Measurements from ENCODE around the gene DMRT1.
"Not testable (repeated sequence)": the region's sequence is repeated elsewhere in the genome, so short reads cannot be mapped to it uniquely, and the experiment has no call there.

DMRT1 gene

GRCh38 chr9:981491-981898, 140.0 kb downstream of the DMRT1 start:
- H3K4me1 ChIP-seq (ENCODE audit: control insufficient read depth in 1 of 2, insufficient read depth in 1 of 2, low read depth in 1 of 2, low read length in 1 of 2), result peaks cover 0 to 4% of the 10 kb centered on the region in 2 experiments
- H3K36me3 ChIP-seq, result no peaks in the 10 kb centered on the region
- H3K9me3 ChIP-seq, result no peaks in the 10 kb centered on the region
- no peak for TF ChIP-seq CTCF (IDR thresholded peaks at IDR 0.05)
- H3K4me3 ChIP-seq (ENCODE audit: low read depth in 1 of 2, low read length in 1 of 2), result no peak overlapping the region
- H3K27me3 ChIP-seq, result peaks cover 100% of the 10 kb centered on the region
- H3K27ac ChIP-seq, result no peak overlapping the region

GRCh38 chr9:982394-983230, 141.1 kb downstream of the DMRT1 start:
- H3K27me3 ChIP-seq, result peaks cover 100% of the 10 kb centered on the region

GRCh38 chr9:994005-994404, 152.5 kb downstream of the DMRT1 start:
- H3K4me1 ChIP-seq (ENCODE audit: control insufficient read depth in 1 of 2, insufficient read depth in 1 of 2, low read depth in 1 of 2, low read length in 1 of 2), result no peaks in the 10 kb centered on the region
- no peak overlapping the region for H3K4me3 ChIP-seq (ENCODE audit: low read depth in 1 of 2, low read length in 1 of 2)
- H3K27me3 ChIP-seq, result peaks cover 90% of the 10 kb centered on the region
- no peak for TF ChIP-seq CTCF (IDR thresholded peaks at IDR 0.05)
- no peaks in the 10 kb centered on the region for H3K9me3 ChIP-seq
- H3K27ac ChIP-seq, result no peak overlapping the region
- H3K36me3 ChIP-seq, result no peaks in the 10 kb centered on the region

More at GRCh38 chr9:982394-983230, 141.1 kb downstream of the DMRT1 start:
- Histone ChIP-seq H3K4me3 (ENCODE audit: low read depth in 1 of 2, low read length in 1 of 2) (no peak overlapping the region), H3K4me1 (ENCODE audit: control insufficient read depth in 1 of 2, insufficient read depth in 1 of 2, low read depth in 1 of 2, low read length in 1 of 2) (no peaks in the 10 kb centered on the region), H3K36me3 (no peaks in the 10 kb centered on the region), H3K27ac (no peak overlapping the region), H3K9me3 (no peaks in the 10 kb centered on the region)
- TF ChIP-seq CTCF (IDR thresholded peaks at IDR 0.05), result no peak

- H3K36me3 ChIP-seq, result no peaks in the 10 kb centered on the region
- TF ChIP-seq CTCF (IDR thresholded peaks at IDR 0.05), result no peak
- H3K9me3 ChIP-seq, result no peaks in the 10 kb centered on the region
- peaks cover 86% of the 10 kb centered on the region for H3K27me3 ChIP-seq
- no peak overlapping the region for H3K4me3 ChIP-seq (ENCODE audit: low read depth in 1 of 2, low read length in 1 of 2)
- no peaks in the 10 kb centered on the region for H3K4me1 ChIP-seq (ENCODE audit: control insufficient read depth in 1 of 2, insufficient read depth in 1 of 2, low read depth in 1 of 2, low read length in 1 of 2)
- no peak overlapping the region for H3K27ac ChIP-seq
These were observed 153.7 kb downstream of the DMRT1 start for GRCh38 chr9:995192-995591.

- Histone ChIP-seq H3K4me1 (ENCODE audit: control insufficient read depth in 1 of 2, insufficient read depth in 1 of 2, low read depth in 1 of 2, low read length in 1 of 2) (no peaks in the 10 kb centered on the region), H3K9me3 (no peaks in the 10 kb centered on the region), H3K27ac (no peak overlapping the region), H3K4me3 (ENCODE audit: low read depth in 1 of 2, low read length in 1 of 2) (no peak overlapping the region), H3K27me3 (peaks cover 85% of the 10 kb centered on the region), H3K36me3 (no peaks in the 10 kb centered on the region)
- TF ChIP-seq CTCF (IDR thresholded peaks at IDR 0.05), result no peak
These were observed 154.3 kb downstream of the DMRT1 start for GRCh38 chr9:995781-996180.

- not testable (repeated sequence) for H3K4me3 ChIP-seq (ENCODE audit: low read depth in 1 of 2, low read length in 1 of 2); H3K36me3 ChIP-seq; H3K9me3 ChIP-seq; H3K4me1 ChIP-seq (ENCODE audit: control insufficient read depth in 1 of 2, insufficient read depth in 1 of 2, low read depth in 1 of 2, low read length in 1 of 2); H3K27ac ChIP-seq
- H3K27me3 ChIP-seq, result peaks cover 59% of the 10 kb centered on the region
These were observed 157.0 kb downstream of the DMRT1 start for GRCh38 chr9:998299-999110.
